GM12875 (cell line): ENCODE measurements around the gene CAGE1.
"Not testable (repeated sequence)": the region's sequence is repeated elsewhere in the genome, so short reads cannot be mapped to it uniquely, and the experiment has no call there.

Source experiments
- H3K4me3 ChIP-seq: one replicate; pipeline ENCODE4 v1.5.1; 2011; ENCODE audit warnings: low read depth, low read length, control low read depth
- CTCF ChIP-seq: IDR thresholded peaks from 2 replicates; pipeline ENCODE4 v1.5.1; 2011; ENCODE audit warnings: low read depth, mild to moderate bottlenecking, control low read depth, inconsistent platforms, low read length, moderate library complexity, borderline replicate concordance; ENCODE audit not compliant: insufficient read depth

CAGE1 gene

GRCh38 chr6:7373739-7374138 is 15.8 kb downstream of the CAGE1 start:
- no peak for TF ChIP-seq CTCF
- no peak overlapping the region for H3K4me3 ChIP-seq

- TF ChIP-seq CTCF = no peak
Observed at GRCh38 chr6:7367408-7367807, 22.1 kb downstream of the CAGE1 start.

GRCh38 chr6:7351916-7352315 is 37.6 kb downstream of the CAGE1 start:
- not testable (repeated sequence) for H3K4me3 ChIP-seq

More at GRCh38 chr6:7367408-7367807, 22.1 kb downstream of the CAGE1 start:
- no peak overlapping the region for H3K4me3 ChIP-seq

- not testable (repeated sequence) for H3K4me3 ChIP-seq
Observed at GRCh38 chr6:7350591-7350990, 39.0 kb downstream of the CAGE1 start.

- not testable (repeated sequence) for H3K4me3 ChIP-seq
Observed at GRCh38 chr6:7347551-7347997, 42.0 kb downstream of the CAGE1 start.

- H3K4me3 ChIP-seq = not testable (repeated sequence)
Observed at GRCh38 chr6:7344773-7345450, 44.6 kb downstream of the CAGE1 start.

GRCh38 chr6:7343546-7344475 is 45.7 kb downstream of the CAGE1 start:
- no peak overlapping the region for H3K4me3 ChIP-seq
- no peak for TF ChIP-seq CTCF

GRCh38 chr6:7341989-7342742 is 47.4 kb downstream of the CAGE1 start:
- no peak overlapping the region for H3K4me3 ChIP-seq
- TF ChIP-seq CTCF = no peak

GRCh38 chr6:7341271-7341670 is 48.3 kb downstream of the CAGE1 start:
- H3K4me3 ChIP-seq = no peak overlapping the region
- no peak for TF ChIP-seq CTCF
